KMS-11 (cell line): Measurements from ENCODE around the gene NANOS3.

ENCODE experiments used
- H2AFZ ChIP-seq: fragments of 200-600 bp; sonication (generic); 2 replicates; pipeline ENCODE4 v1.6.1; 2016; ENCODE audit warnings: antibody characterized with exemption, mixed run types, low read depth
- H3K27ac ChIP-seq: fragments of 200-600 bp; sonication (generic); 2 replicates; pipeline ENCODE4 v1.6.1; 2016; ENCODE audit warnings: mild to moderate bottlenecking, mixed run types
- H3K27me3 ChIP-seq: fragments of 200-600 bp; sonication (generic); 2 replicates; pipeline ENCODE4 v1.6.1; 2017; ENCODE audit warnings: mild to moderate bottlenecking, low read depth, mixed run types, moderate library complexity; ENCODE audit not compliant: insufficient read depth
- H3K36me3 ChIP-seq: fragments of 200-600 bp; sonication (generic); 2 replicates; pipeline ENCODE4 v1.6.1; 2017; ENCODE audit warnings: mild to moderate bottlenecking, mixed run types; ENCODE audit not compliant: insufficient read depth
- H3K4me1 ChIP-seq: fragments of 200-600 bp; sonication (generic); 2 replicates; pipeline ENCODE4 v1.6.1; 2016; ENCODE audit warnings: mild to moderate bottlenecking, low read depth, mixed run types; ENCODE audit not compliant: poor library complexity, severe bottlenecking
- H3K4me2 ChIP-seq: fragments of 200-600 bp; sonication (generic); 2 replicates; pipeline ENCODE4 v1.7.0; 2016; ENCODE audit warnings: mild to moderate bottlenecking, mixed run types
- H3K4me3 ChIP-seq: fragments of 200-600 bp; sonication (generic); IDR thresholded peaks from 2 replicates; pipeline ENCODE4 v1.6.1; 2017; ENCODE audit warnings: low read depth, low read length, mixed read lengths; ENCODE audit not compliant: insufficient read depth
- H3K79me2 ChIP-seq: fragments of 200-600 bp; sonication (generic); 2 replicates; pipeline ENCODE4 v1.6.1; 2016; ENCODE audit warnings: low read depth, mixed run types; ENCODE audit not compliant: insufficient read depth
- H3K9ac ChIP-seq: fragments of 200-600 bp; sonication (generic); 2 replicates; pipeline ENCODE4 v1.6.1; 2016; ENCODE audit warnings: mild to moderate bottlenecking, mixed run types
- H4K20me1 ChIP-seq: fragments of 200-600 bp; sonication (generic); 2 replicates; pipeline ENCODE4 v1.6.1; 2016; ENCODE audit warnings: mild to moderate bottlenecking, mixed run types; ENCODE audit not compliant: insufficient read depth
- CTCF ChIP-seq: fragments of 200-600 bp; sonication (generic); conservative IDR thresholded peaks from 2 replicates; pipeline ENCODE4 v1.6.1; 2017; ENCODE audit warnings: low read depth, mild to moderate bottlenecking, antibody characterized with exemption, low read length, moderate library complexity, mixed read lengths

NANOS3 gene

GRCh38 chr19:13890136-13890535 is 13.2 kb downstream of the NANOS3 start:
- Histone ChIP-seq H3K4me2 (no peak overlapping the region), H4K20me1 (no peaks in the 10 kb centered on the region), H3K4me3 (no peak overlapping the region), H2AFZ (no peak overlapping the region), H3K36me3 (no peaks in the 10 kb centered on the region), H3K27ac (no peak overlapping the region), H3K9ac (no peak overlapping the region), H3K4me1 (peaks cover 2% of the 10 kb centered on the region), H3K27me3 (no peaks in the 10 kb centered on the region), H3K79me2 (no peaks in the 10 kb centered on the region)
- TF ChIP-seq CTCF = no peak

GRCh38 chr19:13892870-13893269 is 15.9 kb downstream of the NANOS3 start:
- no peak overlapping the region for H3K9ac ChIP-seq
- H3K36me3 ChIP-seq = no peaks in the 10 kb centered on the region
- H3K27ac ChIP-seq = no peak overlapping the region
- no peak overlapping the region for H3K4me2 ChIP-seq
- no peaks in the 10 kb centered on the region for H3K27me3 ChIP-seq
- no peak overlapping the region for H3K4me3 ChIP-seq
- no peak overlapping the region for H2AFZ ChIP-seq
- H3K4me1 ChIP-seq = no peaks in the 10 kb centered on the region
- H3K79me2 ChIP-seq = no peaks in the 10 kb centered on the region
- no peaks in the 10 kb centered on the region for H4K20me1 ChIP-seq
- no peak for TF ChIP-seq CTCF

GRCh38 chr19:13894552-13894951 is 17.6 kb downstream of the NANOS3 start:
- no peak overlapping the region for H3K4me2 ChIP-seq
- H3K27me3 ChIP-seq = no peaks in the 10 kb centered on the region
- no peak overlapping the region for H3K27ac ChIP-seq
- no peaks in the 10 kb centered on the region for H3K36me3 ChIP-seq
- no peaks in the 10 kb centered on the region for H3K79me2 ChIP-seq
- TF ChIP-seq CTCF = no peak
- H2AFZ ChIP-seq = no peak overlapping the region
- no peaks in the 10 kb centered on the region for H3K4me1 ChIP-seq
- no peak overlapping the region for H3K4me3 ChIP-seq
- no peaks in the 10 kb centered on the region for H4K20me1 ChIP-seq
- no peak overlapping the region for H3K9ac ChIP-seq

GRCh38 chr19:13896227-13896626 is 19.3 kb downstream of the NANOS3 start:
- Histone ChIP-seq H3K4me1 (no peaks in the 10 kb centered on the region), H3K27ac (no peak overlapping the region), H3K4me2 (no peak overlapping the region), H3K79me2 (no peaks in the 10 kb centered on the region), H3K9ac (no peak overlapping the region), H3K36me3 (no peaks in the 10 kb centered on the region), H2AFZ (no peak overlapping the region), H4K20me1 (no peaks in the 10 kb centered on the region), H3K27me3 (no peaks in the 10 kb centered on the region), H3K4me3 (no peak overlapping the region)
- no peak for TF ChIP-seq CTCF

- Histone ChIP-seq H3K4me2 (no peak overlapping the region), H2AFZ (no peak overlapping the region), H3K4me3 (no peak overlapping the region), H3K27me3 (no peaks in the 10 kb centered on the region), H3K4me1 (no peaks in the 10 kb centered on the region), H4K20me1 (no peaks in the 10 kb centered on the region), H3K9ac (no peak overlapping the region), H3K27ac (no peak overlapping the region), H3K79me2 (no peaks in the 10 kb centered on the region), H3K36me3 (no peaks in the 10 kb centered on the region)
- no peak for TF ChIP-seq CTCF
Measured at GRCh38 chr19:13899393-13899792, 22.5 kb downstream of the NANOS3 start.
